HG03565 (cell line): ENCODE results near the gene HECTD3.
A peak's percentile ranks its signal among the peaks of the same experiment; 100 is the strongest.
"Not testable (repeated sequence)": the region's sequence is repeated elsewhere in the genome, so short reads cannot be mapped to it uniquely, and the experiment has no call there.

Source experiments
- ATAC-seq: cut with Tn5 transposase; IDR thresholded peaks from one replicate; pipeline ENCODE4 v1.9.1; 2021; ENCODE audit warnings: mild to moderate bottlenecking, moderate library complexity; ENCODE audit not compliant: unreplicated experiment

Gene HECTD3

GRCh38 chr1:45014321-45015028 lies 3.4 kb upstream of the HECTD3 start:
- no peak for ATAC-seq

DNA sequence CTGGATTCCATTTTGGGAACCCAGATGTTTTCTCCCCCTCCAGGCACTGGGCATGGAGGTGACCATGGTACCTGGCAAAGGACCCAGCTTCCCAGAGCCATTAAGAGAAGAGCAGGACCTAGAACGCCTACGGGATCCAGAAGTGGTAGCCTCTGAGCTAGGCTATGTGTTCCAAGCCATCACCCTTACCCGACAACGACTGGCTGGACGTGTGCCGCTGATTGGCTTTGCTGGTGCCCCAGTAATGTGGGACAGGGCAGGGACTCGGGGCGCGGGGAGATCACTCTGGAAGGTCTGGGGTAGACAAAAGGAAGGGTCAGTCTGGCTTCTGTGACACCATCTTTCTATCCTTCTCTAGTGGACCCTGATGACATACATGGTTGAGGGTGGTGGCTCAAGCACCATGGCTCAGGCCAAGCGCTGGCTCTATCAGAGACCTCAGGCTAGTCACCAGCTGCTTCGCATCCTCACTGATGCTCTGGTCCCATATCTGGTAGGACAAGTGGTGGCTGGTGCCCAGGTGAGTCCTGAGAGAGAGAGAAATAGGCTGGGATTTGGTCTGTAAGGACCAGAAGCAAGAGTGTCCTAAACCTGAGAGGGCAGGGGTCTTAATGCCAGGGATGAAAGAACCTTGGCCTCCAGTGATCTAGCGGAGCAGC lies 2.6 kb upstream of the HECTD3 start:
- no peak for ATAC-seq

- no peak for ATAC-seq
Measured at GRCh38 chr1:45012639-45013278, 1.6 kb upstream of the HECTD3 start.

DNA sequence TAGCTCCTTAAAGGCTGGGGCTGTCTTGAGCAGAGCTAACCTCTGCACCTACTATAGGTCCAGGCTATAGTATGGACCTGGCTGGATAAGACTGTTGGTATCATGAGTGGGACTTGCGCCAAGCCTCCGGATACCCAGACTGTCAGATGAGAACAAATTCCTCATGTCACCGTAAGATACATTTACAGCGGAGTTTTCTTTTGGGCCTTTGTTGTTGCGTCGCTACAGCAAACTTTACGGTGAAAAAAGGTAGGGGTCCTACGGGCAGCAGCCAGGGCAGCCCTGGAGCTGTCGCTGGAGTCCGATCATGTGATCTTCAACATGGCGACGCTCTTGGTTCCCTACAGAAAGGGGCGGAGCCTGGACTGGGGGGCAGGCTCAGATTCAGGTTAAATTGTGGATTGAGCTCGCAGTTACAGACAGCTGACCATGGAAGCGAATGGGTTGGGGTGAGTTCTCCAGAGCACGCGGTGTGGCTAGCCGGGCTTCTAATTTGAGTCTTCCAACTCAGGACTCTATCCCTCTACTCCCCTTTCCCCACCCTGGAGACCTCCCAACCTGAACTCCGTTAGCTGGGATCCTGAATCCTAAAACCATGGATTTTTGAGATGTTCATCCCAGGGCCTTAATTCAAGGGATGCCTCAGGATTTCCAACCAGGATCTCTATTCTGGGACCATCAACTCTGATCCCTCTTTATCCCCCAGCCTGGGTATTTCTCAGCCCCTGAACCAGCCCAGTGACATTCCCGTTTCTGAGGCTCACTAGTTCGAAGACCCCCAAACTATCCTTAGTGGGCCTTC lies 914 bp upstream of the HECTD3 start, which contains the start of gene UROD:
Gene UROD (plus strand): TSS at position 418 of the 802 bp plus-strand sequence. CDS start 12 bp downstream, at position 430.
- ATAC-seq: peak; percentile 64

DNA sequence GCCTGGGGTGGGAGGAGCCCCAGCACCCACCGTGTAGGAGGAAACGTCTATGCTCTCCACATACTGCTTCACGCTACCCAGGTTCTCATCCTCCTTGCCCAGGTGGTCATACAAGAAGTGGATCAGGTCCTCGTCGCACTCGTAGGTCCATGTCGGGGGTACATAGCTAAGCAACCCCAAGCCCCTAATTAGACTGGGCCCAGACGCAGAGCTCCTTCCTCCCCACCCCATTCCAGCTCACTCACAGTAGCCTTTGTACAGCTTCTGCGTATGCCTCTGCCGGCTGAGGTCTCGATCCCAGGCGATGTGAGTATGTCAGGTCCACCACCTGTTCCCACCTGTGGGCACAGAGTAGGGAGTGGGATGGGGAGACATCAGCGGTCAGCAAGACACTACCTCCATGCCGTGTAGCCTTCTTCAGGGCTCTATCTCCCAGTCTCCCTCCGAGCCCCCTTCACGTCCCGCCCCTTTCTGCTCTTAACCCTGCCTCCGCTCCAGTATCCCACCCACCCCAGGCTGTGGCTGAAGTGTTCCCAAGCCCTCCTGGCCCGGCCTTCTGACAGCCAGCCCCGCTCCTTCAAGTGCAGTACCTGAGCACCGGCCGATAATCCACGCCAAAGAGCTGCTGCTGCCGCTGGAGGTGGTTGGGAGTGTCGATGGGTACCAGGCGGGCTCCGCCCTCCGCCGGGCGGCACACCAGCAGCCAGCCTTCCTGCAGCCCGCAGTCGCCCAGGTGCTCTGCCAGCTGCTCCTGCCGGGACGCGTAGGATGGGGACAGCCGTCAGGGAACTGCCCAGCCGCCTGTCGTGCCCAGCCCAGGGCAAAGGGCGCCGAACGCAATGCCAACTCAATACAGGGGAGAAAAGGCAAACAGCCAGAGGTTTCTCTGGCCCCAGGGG lies 919 bp downstream of the HECTD3 start:
- no peak for ATAC-seq

DNA sequence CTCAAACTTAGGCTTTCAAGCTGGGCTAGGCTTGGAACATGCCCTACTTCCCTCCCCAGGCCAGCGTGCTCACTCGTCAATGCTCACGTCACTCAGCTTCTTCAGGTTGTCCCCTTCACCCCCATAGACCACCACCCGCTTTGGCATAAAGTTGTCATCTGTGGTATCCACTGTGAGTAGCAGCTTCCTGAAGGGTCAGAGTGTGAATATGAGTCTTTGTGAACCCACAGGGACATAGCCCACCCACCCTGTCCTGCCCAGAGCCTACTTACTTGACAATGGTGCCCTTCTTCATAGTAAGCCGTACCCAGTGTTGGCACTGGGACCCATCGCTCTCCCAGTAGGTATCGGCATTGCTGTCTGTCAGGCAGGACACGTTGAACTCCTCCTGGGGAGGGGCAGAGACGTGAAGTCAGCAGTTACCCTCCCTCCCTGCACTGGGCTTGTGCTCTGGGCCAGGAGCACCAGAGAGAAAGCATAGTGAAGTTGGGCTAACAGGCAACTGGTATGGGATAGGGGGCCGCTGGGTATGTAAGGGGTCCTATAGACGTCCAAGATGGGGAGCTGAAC lies 1.7 kb downstream of the HECTD3 start:
- no peak for ATAC-seq

GRCh38 chr1:45008516-45008915 lies 2.6 kb downstream of the HECTD3 start:
- no peak for ATAC-seq

DNA sequence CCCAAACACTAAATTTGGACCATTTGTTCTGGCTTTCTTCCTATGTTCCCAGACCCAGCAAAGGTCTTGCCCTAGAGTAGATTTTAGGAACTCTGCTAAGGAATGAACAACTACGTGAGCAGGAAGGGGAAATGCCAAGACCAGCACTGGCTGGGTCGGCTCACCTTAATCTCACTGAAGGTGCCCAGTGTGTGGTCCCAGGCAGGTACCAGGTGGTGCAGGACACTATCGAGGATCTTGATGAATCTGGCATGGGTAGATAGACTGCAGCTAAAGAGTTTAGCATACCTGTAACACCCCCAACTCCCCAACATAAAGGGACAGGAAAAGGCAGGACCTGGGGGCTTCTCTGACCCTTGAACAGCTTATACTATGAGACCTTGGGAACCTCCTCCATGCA lies 3.0 kb downstream of the HECTD3 start:
- no peak for ATAC-seq

- ATAC-seq: no peak
Measured at GRCh38 chr1:45007311-45007710, 3.8 kb downstream of the HECTD3 start.

DNA sequence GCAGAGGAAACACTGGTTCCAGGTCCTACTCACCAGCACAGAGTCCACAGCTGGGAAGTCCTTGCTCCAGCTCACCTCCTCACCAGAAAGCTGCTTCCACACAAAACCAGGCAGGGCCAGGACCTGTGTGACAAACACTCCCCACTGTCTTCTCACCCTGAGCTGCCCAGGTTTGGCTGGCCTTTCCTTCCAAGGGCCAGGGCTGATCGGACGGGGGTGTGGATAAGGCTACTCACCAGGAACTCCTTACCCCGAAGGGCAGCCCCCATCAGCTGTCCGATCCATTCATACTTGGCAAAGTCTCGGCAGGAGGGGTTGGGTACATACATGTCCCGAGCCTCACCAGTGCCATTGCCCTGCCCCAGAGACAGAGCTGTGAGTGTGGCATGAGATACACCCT lies 5.4 kb downstream of the HECTD3 start:
- no peak for ATAC-seq

GRCh38 chr1:45004281-45004920 lies 6.7 kb downstream of the HECTD3 start:
- no peak for ATAC-seq

- ATAC-seq: no peak
Measured at GRCh38 chr1:45003741-45004140, 7.4 kb downstream of the HECTD3 start.

DNA sequence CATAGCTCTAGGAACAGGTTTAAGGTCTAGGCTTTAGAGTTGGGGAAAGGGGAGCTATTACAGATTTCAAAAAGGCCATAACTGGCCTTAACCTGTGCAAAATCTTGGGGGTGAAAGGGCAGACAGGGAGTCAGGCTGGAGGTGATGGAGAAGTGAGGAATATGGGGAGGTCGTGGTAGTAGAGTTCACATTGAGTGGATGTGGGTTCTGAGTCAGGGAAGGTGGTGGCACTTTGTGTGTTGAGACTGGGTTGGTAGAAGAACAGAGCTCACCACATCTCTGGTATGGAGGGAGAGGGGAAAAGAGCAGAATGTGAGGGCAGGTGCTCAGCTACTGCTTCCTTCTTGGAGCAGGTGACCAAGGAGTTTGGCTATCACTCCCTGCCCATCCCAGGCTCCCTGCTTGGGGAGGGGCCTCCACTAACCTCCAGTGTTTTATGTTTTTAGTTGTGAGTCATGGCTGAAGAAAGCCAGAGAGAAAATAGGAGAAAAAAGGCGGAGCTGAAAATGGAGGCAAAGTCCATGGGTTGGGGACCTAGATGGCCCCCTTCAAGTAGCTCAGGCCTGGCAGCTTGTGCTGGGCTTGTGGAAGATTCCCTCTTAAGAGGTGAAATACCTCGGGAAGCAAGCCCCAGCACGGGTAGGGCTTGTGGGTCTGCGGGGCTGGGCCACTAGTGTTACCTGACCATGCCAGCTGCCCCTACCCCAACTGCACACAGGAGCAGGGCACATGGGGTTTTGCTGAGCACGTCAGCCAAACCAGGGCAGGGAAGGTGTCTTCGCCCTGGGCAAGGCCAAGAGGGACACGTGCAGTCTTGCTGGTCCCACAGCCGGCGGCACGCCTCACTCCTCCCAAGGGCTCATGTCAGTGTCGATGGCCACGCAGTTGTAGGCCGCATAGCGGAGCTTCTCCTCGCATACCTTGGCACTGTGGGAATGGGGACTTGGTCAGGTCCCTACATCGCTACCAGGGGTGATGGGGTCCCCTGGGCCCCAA lies 8.2 kb downstream of the HECTD3 start:
- no peak for ATAC-seq

DNA sequence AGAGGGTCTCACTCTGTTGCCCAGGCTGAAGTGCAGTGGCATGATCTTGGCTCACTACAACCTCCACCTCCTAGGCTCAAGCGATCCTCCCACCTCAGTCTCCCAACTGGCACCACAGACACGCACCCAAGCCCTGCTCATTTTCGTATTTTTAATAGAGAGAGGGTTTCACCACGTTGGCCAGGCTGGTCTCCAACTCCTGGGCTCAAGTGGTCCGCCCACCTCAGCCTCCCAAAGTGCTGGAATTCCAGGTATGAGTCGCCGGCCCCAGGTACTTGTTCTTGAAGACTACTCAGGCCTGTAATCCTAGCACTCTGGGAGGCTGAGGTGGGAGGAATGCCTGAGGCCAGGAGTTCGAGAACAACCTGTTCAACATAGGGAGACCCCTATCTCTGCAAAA lies 9.5 kb downstream of the HECTD3 start:
- not testable (repeated sequence) for ATAC-seq

DNA sequence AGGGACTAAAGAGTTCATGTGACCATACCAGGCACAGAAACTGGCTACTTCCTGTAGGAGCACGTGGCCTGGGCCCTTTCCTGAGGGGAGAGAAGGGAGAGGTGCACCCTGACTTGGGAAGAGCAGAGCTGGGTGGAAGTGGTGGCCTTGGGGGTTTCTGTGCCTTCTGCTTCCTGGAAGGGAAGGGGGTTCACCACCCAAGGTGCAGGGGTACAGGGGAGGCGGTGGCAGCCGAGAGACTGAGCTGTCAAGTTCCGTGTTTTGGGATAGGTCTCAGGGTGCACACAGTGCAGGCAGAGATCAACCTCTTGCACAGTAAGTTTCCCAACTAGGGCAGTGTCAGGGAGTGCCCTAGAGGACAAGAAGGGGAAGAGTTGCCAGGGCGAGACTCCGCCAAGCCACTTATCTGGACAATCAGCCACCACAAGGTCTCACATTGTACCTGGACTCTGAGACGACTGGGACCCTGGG lies 10.1 kb downstream of the HECTD3 start:
- ATAC-seq: no peak

DNA sequence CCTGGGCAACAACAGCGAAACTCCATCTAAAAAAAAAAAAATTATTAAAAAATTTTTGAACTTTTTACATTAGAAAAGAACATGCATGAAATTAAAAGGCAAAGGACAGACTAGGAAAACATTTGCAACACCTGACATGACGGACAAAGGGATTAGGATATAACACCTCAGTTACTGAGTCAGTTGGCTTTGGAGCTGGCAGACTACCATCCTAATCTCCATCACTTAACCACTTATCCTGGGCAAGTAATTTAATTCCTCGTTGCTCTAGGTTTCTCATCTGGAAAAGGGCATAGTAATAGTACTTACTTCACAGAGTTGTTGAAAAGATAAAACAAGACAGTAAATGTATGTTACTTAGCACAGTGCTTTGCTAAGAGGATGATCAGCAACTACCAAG lies 11.9 kb downstream of the HECTD3 start:
- ATAC-seq: no peak

GRCh38 chr1:44995467-44996238 lies 15.5 kb downstream of the HECTD3 start:
- no peak for ATAC-seq
